Measurements from ENCODE around the gene SPIB.

SPIB gene

DNA sequence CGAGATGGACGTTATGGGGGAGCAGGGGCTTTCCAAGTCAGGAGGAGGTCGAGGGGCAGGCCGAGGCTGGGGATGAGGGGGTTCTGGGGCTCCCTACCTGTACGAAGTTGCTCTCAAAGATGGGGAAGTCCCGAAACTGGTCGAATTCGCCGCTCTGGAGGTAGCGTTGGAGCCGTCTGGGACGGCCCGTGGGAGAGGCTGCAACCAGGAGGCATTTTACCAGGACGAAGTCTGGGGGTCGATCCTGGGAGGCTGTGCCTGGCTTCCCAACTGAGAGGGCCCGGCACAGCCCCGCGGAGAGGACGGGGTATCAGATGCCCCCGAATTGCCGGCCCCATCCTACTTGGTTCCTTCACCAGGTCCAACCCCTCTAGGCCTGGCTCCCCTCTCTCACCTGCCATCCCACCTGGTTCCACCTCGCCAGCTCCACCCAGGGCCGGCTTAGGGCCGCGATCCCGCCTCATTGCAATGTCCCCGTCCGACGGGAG, 57.0 kb downstream of the SPIB start:
- no peak for DNase-seq

DNA sequence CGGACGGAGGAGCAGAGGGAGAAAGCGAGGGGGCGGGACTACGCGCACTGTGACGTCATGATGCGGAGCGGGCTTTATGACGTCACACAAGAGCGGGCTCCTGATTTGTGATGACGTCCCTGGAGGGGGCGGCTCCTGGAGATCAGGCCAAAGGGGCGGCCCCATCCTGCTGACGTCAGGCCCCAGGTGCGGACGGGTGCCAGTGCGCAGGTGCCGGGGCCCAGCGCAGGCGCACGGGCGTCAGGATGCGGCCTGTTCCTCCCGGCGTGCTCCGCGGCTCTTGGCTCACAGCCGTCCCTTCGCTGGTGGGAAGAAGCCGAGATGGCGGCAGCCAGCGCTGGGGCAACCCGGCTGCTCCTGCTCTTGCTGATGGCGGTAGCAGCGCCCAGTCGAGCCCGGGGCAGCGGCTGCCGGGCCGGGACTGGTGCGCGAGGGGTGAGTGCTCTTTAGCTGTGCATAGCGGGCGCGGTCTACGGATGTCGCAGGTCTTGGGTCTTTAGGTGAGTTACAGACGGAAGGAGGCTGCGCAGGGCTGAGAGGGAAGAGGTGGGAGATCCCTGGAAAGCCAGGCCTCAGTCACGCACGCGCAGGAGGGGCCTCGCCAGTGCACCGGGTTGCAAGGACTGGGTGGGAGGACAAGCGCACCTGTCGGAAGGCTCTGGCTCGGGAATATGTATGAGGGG, 57.6 kb downstream of the SPIB start, which contains the start of the genes EMC10 and GARIN5A:
Gene EMC10 (plus strand): TSS at position 284 of the 683 bp plus-strand sequence. CDS start 38 bp downstream, at position 322.
Gene GARIN5A (minus strand): TSS at position 625 of the 683 bp plus-strand sequence. CDS start 460 bp downstream, at position 165.
- DNase-seq: peak; percentile 91 to 93

DNA sequence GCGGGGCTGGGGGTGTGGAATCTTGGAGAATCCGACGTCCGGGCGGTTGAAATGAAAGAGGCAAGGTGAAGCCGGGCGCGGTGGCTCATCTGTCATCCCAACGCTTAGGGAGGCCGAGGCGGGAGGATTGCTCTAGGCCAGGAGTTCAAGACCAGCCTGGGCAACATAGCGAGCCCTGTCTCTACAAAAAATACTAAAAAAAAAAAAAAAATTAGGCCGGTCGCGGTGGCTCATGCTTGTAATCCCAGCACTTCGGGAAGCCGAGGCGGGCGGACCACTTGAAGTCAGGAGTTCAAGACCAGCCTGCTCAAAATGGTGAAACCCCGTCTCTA, 58.1 kb downstream of the SPIB start:
- no peak for DNase-seq

DNA sequence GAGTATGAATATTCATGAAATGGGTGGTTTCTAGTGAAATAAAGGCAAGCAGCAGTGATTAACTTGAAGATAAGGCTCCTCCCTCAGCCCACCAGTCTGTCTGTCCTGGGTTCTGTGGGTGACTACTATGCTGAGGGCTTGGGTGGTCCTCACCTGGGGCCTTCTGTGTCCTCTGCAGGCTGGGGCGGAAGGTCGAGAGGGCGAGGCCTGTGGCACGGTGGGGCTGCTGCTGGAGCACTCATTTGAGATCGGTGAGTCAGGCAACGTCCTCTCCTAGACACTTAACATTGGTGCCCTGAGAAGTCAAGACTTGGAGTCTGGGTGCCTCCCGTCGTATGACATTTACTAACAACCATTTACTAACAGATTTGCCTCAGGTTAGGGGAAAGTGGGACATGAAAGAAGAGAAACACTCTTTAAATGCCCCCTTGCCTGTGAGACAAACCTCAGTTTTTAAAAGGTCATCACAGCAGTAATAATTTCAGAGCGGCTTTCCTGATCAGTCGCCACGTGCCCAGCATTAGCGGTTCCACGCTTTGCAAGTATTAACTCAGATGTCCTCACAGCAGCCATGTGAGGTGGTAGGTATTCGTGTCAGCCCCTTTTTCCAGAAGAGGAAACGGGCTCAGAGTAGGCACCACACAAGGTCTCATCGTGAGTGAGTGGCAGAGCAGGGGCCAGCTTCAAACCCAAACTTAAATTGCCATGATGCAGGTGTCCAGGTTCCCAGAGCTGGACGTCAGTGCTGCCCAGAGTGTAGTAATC, 59.2 kb downstream of the SPIB start:
- DNase-seq: no peak

DNA sequence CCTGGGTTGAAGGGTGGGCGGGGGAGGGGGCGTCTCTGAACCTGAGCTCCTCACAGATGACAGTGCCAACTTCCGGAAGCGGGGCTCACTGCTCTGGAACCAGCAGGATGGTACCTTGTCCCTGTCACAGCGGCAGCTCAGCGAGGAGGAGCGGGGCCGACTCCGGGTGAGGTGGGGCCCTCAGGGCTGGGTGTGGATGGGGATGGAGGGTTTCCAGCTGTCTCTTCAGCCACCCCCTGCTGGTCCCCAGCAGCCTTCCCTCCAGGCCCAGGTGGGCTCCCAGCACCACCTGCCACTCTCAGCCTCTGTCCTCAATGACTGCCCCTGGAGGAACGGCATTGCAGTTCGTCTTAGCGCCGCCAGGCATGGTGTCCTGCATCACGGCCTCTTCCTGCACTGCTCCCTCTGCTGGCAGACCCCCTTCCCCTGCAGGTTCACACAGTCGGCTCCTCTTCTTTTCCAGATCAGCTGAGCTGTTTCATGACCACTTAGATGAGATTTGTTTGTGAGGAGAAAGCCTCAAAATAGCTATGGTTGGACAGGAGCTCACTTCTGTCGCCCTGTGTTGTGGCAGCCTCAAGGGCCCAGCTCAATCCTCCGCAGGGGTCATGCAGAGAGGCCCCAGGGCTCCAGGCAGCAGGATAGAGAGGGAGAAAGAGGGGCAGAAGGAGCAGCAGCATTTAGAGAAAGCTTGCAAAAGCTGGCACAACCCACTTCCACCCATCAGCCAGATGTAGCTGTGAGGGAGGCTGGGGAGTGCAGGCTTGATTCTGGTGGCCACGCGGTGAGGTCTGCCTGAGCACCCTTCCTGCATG, 60.4 kb downstream of the SPIB start:
- peak in 1 of 2 donors; percentile 14 for DNase-seq

DNA sequence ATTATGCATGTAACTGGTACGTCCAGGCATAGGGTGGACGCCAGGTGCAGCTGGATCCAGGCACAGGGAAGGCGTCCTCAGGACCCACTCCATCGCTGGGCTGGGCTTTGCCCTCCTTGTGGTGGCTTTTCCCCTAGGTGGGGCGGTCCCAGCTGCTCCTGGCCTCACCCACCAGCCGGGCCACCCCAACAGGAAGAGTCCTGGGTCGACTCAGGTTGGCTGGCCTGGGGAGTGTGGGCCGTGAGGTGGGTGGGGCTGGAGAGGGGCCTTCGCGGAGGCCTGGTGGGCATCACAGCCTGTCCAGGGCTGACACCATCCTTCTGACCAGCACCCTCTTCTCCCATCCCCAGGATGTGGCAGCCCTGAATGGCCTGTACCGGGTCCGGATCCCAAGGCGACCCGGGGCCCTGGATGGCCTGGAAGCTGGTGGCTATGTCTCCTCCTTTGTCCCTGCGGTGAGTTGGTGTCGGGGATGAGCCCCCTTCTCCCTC, 61.1 kb downstream of the SPIB start:
- DNase-seq: no peak

DNA sequence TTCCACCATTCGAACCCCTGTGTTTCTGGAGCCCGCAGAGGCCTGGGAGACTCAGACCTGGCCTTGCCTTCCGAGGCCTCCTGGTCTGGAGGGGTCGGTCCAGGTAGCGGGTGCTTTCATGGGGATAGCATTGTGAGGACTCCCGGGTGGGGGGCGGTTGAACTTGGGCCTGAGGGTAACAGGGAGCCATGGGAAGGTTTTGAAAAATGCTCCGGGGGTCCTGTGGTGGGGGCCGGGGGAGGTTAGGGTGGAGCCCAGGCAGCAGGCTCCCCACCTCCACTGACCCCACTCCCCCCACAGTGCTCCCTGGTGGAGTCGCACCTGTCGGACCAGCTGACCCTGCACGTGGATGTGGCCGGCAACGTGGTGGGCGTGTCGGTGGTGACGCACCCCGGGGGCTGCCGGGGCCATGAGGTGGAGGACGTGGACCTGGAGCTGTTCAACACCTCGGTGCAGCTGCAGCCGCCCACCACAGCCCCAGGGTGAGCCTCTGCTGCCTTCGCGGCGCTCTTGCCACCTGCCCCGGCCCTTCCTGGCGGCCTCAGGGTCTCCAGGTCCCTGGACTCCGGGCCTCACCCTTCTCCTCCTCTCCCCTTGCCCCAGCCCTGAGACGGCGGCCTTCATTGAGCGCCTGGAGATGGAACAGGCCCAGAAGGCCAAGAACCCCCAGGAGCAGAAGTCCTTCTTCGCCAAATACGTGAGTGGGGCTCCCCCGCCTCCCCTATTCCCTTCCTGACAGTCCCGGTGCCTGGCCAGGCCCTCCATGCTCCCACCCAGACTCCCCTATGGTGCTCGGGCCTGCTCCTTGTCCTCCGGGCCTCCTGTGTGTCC, 61.8 kb downstream of the SPIB start:
- DNase-seq: no peak
